NCI-H1436 treated with DMSO at 0.1 percent for 48 hours (cell line): Measurements from ENCODE around the gene VPS33B.
"Not testable (repeated sequence)": the region's sequence is repeated elsewhere in the genome, so short reads cannot be mapped to it uniquely, and the experiment has no call there.

Experiments
- DNase-seq: peaks from one replicate; lab custom pipeline; 2025; lab: John Stamatoyannopoulos, UW

VPS33B gene

DNA sequence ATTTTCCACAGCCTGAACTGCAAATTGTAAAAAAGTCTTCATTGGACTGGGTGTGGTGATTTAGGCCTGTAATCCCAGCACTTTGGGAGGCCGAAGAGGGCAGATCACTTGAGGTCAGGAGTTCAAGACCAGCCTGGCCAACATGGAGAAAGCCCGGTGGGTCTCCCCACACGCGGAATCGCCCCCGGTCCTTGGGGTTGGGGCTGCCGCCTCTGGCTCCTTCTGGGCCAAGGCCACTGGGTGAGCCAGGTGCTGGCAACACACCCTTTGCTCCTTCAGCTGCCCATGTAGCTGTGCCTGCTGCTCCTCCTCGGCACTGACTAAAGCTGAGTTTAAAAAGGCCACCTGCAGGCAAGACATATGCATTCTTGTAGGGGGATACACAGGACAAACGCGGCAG is 9.4 kb upstream of the VPS33B start:
- no peak for DNase-seq

DNA sequence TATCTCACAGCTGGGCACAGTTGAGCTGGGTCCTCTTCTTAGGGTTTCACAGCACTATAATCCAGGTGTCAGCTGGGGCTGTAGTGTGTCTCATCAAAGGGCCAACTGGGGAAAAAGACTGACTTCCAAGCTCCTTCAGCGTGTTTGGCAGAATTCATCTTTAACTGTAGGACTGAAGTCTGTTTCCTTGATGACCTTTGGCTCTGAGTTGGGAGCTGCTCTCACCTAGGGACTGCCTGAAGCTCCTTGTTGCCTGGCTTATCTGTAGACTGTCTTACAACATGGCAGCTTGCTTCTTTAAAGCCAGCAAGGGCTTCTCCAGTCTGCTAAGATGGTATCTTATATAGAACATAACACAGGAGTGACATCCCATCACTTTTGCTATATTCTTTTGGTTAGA is 5.3 kb upstream of the VPS33B start:
- no peak for DNase-seq

DNA sequence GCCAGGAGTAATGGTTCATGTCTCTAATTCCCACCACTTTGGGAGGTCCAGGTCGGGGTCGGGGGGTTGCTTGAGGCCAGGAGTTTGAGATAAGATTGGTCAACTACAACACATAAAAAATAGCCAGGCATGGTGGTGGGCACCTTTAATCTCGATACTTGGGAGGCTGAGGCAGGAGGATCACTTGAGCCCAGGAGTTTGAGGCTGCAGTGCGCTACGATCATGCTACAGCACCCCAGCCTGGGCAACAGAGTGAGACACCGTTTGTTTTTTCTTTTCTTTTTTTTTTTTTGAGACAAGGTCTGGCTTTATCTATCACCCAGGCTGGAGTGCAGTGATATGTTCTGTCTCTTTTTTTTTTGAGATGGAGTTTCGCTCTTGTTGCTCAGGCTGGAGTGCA is 1.3 kb upstream of the VPS33B start:
- DNase-seq = no peak

DNA sequence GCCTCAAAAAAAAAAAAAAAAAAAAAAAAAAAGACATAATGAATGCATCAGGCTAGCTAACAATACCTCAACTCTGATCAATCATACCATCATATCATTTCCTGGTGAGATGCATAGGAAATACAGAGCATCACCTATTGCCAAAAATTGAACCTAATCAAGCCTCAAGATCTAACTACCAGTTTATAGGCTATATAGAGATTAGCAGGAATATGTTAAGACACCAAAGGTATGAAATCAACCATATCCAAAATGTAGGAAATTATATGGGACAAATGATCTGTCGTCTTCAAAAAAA is 387 bp upstream of the VPS33B start:
- DNase-seq = no peak

DNA sequence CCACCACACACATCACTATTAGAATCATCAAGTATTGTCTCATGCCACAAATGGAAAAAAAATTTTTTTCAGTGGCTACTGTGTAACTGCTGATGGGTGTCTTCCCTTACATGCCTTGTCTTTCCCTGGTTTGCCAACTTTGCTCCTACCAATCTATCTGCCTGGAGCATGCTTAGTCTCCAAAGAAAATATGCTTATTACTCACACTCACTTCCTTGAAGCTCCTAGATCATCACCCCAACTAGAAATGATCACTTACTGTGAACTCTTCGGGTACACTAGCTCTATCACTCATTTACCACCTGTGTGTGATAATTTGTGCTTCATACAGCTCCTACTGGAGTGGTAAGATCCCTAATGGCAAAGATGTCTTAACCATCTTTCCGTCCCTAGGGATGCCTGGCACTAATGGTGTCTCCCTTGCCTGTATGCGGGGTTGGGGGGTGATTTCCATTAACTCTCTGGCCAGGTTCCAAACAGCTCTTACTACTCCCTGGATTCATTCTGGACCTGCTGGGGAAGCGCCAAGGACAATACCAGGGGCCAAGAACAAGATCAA is 799 bp downstream of the VPS33B start:
- no peak for DNase-seq

DNA sequence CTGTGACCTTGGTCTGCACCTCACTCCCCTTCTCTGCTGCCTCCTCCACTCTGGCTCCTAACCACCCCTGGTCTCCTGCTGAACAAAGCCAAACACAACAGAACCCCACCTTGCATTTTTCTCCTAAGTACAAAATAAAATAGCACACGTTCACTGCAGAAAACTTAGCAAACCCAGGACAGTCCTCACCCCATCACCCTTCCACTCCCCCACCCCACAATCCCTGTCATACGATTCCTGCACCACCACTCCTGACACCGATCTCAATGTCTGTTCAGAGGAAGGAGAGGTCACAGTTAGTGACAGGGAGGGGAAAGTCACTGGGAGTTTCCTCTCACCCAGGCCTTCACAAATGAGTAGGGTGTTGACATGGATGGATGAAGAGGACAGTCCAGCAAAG is 4.2 kb downstream of the VPS33B start:
- DNase-seq = no peak

DNA sequence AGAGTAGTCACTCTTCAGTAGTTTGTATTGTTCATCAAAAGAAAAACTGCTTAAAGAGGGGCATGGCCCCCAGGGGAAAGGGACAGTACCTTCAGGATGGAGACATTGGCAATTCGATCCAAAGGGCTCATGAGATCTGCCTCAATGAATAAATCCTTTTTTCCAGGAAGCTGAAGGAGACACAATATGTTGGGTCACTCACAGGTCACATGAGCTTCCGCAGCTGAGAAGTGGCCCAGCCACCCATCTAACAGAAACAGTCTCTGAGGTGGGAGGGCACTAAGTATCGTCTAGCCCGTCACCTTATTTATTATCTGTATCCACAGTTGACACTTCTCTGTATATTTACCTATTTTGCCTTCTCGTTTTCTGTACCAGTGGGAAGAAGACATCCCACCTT is 4.7 kb downstream of the VPS33B start:
- no peak for DNase-seq

DNA sequence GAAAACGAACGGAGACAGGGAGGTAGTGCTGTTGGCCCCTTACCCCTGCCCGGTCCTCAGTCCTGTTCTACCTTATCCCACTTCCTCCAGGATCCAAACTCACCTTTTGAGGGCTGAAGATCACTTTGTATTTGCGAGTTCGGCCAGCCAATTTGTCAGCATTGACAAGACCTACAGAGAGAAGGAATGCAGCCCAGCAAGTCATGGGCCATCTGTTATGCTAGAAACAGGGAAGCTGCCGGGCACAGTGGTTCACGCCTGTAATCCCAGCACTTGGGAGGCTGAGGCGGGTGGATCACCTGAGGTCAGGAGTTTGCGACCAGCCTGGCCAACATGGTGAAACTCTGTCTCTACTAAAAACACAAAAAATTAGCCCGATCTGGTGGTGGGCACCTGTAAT is 8.7 kb downstream of the VPS33B start:
- DNase-seq = not testable (repeated sequence)

DNA sequence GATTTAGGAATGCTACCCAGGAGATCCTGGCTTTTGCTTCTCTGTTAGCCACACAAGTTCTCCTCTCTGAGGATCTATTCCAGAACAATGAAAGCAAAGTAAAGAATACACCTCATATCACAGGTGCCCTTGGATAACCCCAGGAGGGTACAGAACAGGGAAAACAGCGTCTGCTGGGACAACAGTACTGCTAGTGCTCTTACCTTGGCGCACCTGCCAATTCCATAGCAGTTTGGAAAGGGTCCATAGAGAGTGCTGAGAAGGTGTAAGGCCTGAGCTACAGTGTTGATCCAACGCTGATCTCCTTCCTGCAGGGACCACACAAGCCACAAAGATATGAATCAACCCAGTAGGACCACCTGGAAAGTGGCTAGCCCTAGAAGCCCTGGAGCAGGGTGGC is 15.1 kb downstream of the VPS33B start:
- no peak for DNase-seq

DNA sequence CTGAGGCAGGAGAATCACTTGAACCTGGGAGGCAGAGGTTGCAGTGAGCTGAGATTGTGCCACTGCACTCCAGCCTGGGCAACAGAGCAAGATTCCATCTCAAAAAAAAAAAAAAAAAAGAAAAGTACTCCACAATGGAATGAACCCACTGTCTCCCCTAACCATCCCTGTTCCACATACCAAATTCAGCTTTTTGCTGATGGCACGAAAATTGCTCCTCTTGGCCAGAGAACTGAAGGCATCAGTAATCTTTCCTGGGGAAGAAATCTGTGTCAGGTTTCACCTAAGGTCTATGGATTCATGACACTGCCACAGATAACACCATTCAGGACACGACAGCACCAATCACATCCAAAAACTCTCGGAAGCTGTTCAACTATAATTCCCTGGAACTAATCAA is 21.2 kb downstream of the VPS33B start:
- DNase-seq = no peak

DNA sequence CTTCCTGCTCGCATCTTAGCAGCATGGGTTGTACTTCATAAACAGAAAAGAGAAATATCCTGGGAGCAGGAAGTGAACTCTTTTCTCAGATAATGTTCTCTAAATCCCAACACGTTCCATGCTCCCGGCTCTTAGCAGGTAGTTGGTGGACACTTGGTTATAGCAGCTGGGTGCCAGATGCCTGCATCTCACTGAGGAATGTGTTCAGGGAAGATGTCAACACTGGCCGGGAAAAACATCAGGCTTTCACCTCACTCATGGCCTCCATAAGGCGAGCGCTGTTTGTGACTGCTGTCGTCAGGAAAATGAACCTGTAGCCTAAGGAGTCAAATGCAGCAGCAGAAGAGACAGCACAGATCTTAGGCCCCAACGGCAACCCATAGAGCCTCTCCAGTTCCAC is 23.7 kb downstream of the VPS33B start:
- no peak for DNase-seq

DNA sequence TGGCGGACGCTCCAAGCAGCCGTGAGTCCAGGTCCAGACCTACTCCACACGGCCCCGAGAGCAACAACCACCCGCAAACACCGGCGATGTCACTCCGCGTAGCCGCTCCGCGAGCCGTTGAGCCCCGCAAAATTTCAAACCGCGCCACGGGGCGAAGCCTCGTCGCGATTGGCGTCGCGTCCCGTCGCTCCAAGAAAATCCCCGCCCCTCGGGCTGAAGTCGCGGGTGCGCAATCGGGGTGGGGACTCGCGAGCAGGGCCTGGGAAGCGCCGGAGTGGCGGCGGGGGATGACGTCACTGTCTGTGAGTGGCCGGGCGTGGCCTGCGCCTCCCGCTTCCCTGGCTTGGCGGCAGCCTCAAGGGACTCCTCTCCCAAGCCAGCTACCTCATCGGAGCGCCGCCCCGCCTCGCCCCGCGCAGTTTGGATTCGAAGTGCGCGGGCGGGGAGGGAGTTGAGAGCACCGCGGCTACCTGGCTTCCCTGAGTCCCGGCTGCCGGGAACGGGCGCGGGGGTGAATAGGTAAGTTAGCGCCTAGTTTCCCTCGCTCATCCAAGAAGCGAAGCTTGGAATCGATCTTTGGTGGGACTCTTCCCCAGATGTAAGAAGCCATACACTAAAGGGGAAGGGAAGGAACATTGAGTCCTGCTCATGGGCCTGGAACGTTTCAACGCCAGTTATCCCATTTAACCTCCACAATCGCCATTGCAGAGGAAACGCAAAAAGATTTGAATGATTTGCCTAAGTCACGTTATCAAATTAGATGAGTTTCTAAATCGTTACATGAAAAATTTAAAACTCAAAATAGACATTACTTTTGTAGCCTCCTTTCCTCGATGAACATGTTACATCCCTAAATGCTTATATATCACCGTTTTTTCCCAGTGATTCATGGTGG is 27.7 kb downstream of the VPS33B start, which contains the start of gene PRC1:
Gene PRC1, minus strand, starts transcription at position 119 of the 895 bp plus-strand sequence. Its CDS starts 118 bp downstream, at position 1.
- DNase-seq = peak; percentile 92

DNA sequence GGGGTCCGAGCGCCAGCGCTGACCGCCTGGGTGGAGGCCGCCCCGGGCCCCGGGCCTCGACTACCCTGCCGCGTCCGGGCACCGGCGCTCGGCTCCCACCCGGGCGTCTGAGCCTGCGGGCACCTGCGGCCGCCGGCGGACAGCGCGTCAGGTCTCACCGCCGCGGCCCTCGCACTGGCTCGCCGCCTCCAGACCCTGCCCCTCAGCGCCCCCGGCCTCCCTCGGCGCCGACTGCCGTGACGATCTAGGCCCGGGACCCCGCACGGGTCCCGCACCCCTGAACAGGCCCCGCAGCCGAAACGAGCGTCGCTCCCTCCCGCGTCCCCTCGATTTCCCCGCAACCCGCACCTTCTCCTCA is 28.4 kb downstream of the VPS33B start:
- no peak for DNase-seq

DNA sequence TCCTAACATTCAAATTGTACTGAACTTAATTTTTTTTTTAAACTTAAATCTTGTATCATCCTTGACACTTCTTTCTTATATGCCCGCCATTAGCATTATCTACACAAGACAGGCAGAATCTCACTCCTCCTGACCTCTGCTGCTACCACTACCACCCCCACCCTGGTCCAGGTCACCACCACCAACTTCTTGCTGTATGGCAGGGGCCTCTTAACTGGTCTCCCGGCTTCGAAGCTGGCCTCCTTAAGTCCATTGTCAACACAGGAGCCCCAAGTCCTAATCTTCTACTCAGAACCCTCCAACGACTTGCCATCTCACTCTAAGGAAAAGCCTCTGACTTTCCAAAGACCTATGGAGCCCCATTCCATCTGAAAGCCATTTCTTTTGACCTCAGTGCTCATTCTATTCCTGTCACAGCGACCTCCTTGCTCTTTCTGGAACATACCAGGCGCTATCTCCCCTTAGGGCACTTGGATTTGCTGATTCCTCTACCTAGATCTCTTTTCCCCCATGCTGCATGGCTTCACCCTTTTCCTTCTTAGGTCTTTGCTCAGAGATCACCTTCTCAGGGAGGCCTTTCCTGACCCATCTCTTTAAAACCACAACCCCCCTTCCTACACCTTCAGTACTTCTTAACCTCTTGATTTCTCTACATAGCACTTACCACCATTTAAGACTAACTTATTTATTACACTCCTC is 30.7 kb downstream of the VPS33B start:
- no peak for DNase-seq

DNA sequence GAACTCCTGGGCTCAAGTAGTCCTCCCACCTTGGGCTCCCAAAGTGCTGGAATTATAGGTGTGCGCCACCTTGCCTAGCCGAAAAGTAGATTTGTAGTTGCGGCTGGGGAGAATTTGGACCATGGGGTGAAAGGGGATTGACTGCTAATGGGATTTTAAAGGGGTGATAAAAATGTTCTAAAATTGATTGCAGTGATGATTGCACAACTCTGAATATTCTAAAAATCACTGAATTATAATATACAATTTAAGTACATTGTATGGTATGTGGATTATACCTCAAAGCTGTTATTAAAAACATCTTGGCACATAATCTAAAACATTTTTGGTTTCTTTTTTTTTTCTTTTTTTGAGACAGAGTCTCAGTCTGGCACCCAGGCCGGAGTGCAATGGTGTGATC is 31.9 kb downstream of the VPS33B start:
- no peak for DNase-seq

DNA sequence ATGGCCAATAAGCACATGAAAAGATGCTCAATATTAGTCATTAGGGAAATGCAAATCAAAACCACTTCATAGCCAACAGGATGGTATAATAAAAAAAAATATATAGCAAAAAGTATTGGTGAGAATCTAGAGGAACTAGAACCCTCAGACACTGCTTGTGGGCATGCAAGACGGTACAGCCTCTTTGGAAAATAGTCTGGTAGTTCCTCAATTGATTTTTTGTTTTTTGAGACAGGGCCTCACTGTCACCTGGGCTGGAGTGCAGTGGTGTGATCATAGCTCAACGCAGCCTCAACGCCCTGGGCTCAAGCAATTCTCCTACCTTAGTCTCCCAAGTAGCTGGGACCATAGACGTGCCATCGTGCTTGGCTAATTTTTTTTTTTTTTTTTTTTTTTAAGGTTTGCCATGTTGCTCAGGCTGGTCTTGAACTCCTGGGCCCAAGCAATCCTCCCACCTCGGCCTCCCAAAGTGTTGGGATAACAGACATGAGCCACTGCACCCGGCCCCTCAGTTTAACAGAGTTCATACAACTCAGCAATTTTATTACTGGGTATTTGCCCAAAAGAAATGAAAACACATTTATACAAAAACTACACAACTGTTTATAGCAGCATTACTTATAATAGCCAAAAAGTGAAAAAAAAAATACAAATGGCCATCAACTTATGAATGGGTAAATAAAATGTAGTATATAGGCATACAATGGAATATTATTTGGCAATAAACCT is 33.2 kb downstream of the VPS33B start:
- no peak for DNase-seq

DNA sequence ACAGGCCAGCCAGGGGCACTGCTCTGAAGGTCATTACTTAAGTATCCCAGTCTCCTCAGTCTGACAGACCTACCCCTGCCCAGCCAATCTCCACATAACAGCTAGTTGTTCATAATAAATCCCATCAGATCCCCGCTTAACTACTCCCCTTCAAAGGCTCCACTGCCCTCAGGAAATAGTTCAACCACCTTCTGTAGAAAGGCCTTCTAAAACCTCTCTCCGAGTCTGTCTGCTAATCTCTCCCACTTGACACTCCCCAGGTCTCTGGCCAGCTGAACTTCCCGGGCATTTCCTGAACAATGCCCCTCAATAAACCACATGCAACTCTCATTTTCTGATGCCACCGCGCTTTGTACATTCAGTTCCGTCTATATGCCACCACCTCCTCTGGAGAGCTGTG is 34.1 kb downstream of the VPS33B start:
- no peak for DNase-seq

DNA sequence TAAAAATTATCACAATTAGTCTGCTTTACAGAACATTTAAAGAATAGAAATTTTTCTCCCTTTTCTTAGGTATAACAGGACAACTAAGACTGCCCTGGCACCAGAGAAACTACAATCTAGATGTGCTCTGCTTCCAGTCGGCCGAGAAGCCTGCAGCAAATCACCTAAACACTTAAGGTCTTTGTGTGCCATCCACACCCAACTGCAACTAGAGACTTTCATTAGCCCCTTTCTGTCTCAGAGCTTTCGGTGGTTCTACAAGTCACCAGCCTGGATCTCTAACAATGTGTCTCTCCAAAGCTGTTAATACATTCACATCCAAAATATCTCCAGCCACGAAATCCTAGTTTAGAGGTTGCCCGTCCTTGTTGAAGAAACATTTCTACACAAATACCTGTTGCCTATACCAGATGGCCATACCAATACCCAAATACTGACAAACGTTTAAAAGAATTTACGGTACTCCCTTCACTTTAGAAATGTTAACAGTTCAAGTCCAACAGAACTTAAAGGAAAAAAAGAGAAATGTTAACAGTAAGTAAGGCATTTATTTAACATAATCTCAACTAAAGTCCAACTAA is 34.7 kb downstream of the VPS33B start:
- DNase-seq = no peak

DNA sequence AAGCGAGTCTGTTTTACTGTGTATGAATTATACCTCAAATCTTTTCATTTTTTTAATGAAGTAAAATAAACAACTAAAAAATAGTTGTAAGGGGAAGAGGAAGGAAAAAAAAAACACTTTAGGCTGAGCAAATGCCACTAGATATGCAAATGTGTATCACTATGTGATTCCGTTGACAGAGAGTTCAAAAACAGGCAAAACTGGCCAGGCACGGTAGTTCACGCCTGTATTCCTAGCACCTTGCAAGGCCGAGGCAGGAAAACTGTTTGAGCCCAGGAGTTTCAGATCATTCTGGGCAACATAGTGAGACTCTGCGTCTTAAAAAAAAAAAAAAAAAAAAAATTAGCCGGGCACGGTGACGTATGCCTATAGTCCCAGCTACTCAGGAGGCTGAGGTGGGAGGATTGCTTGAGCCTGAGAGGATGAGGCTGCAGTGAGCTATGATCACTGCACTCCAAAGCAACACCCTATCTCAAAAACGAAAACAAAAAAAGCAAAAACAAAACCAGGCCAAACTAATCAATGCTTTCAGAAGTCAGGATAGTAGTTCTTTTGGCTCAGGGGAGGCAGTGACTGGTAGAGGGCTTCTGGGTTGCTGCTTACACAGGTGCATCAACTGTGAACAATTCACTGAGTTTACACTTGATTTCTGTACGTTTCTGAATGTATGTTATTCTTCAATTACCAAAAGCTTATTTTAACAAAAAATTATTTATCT is 35.4 kb downstream of the VPS33B start:
- DNase-seq = no peak

DNA sequence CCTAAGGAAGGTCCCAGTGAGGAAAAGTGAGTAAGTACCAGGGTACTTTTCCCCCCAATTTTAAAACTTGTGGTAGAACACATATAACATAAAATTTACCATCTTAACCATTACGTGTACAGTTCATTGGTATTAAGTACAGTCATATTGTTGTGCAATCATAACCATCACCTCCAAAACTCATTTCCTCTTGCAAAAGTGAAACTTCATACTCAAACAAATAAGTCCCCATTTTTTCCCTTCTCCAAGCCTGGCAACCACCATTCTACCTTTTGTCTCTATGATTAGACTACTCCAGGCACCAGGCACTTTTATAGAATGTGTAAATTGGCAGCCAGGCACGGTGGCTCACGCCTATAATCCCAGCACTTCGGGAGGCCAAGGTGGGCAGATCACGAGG is 40.3 kb downstream of the VPS33B start:
- no peak for DNase-seq

DNA sequence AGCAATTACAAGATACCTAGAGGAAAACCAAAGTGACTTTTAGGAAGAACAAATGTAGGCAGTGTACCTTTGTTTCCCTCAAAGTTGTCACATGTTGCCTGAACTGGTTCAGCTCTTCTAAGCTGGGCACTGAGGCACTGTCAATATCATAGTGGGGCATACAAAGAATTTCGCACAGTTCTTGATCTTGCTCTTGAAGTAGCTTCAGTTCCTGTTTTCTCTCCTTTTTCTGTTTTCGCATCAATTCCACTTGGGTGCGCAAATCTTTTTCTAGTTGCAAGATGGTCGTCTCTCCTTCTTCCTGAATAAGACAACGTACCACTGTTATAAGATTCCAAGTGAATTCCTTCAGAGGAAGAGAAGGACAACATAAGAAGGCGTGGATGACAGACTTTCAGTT is 40.7 kb downstream of the VPS33B start:
- no peak for DNase-seq

DNA sequence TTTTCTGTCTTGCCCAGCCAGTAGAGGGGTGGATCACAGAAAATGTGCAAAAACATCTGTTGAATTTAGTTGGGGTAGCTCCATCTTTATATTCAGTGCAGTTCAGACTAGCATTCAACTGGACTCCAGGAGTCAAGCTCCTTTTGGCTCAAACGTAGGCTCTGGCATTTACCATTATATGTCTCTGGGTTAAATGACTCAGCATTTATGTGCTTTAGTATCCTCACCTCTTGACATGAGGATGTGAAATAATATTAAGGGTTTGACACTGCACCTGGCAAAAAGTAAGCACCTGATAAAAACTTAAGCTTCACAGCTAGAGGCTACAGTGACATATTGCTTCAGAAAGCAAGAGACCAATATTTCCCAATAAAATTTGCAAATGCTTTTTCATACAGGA is 42.8 kb downstream of the VPS33B start:
- DNase-seq = no peak
